CD14-positive monocyte (primary cell): ENCODE results near the gene POLRMT. TPM values are rescaled to one million over a fixed set of nuclear protein-coding genes. Genes with fewer than 3 reads are reported as not detected.
A peak's percentile ranks its signal among the peaks of the same experiment; 100 is the strongest.

Source experiments
- DNase-seq, 3 donors: peaks; one replicate each; pipeline ENCODE4 v3.0.0-alpha.2; 2011 to 2022
- H2AFZ ChIP-seq: 2 replicates; pipeline ENCODE4 v1.6.0; 2012; ENCODE audit warnings: mild to moderate bottlenecking, low read depth, low read length, inconsistent platforms; ENCODE audit not compliant: insufficient read depth, poor library complexity, severe bottlenecking
- H3K27ac ChIP-seq, 2 donors: 1 replicate in 1 of 2; 2 replicates in 1 of 2; pipeline ENCODE4 v1.5.1; 2012 to 2013; ENCODE audit warnings: low read length in 2 of 2, control low read depth in 1 of 2, inconsistent platforms in 1 of 2, low read depth in 1 of 2, mild to moderate bottlenecking in 1 of 2
- H3K27me3 ChIP-seq, 2 donors: one replicate each; pipeline versions ENCODE4 v1.6.0 to v1.6.1; 2011 to 2013; ENCODE audit warnings: low read length in 2 of 2; ENCODE audit not compliant: control insufficient read depth in 2 of 2, insufficient read depth in 2 of 2
- H3K36me3 ChIP-seq, 2 donors: replicated peaks in 1 of 2; 1 replicate in 1 of 2; 2 replicates in 1 of 2; pipeline versions ENCODE4 v1.5.1 to v1.6.1; 2012 to 2013; ENCODE audit warnings: low read length in 2 of 2, control low read depth in 1 of 2, inconsistent platforms in 1 of 2, mild to moderate bottlenecking in 1 of 2; ENCODE audit not compliant: insufficient read depth in 2 of 2, control insufficient read depth in 1 of 2
- H3K4me1 ChIP-seq, 2 donors: 1 replicate in 1 of 2; 2 replicates in 1 of 2; pipeline versions ENCODE4 v1.5.1 to v1.6.1; 2012 to 2013; ENCODE audit warnings: low read length in 2 of 2, control low read depth in 1 of 2, inconsistent platforms in 1 of 2, mild to moderate bottlenecking in 1 of 2, moderate library complexity in 1 of 2; ENCODE audit not compliant: insufficient read depth in 2 of 2, control insufficient read depth in 1 of 2
- H3K4me2 ChIP-seq: replicated peaks from 2 replicates; pipeline ENCODE3; 2012; ENCODE audit warnings: low read length, moderate library complexity, mild to moderate bottlenecking; ENCODE audit not compliant: poor library complexity, severe bottlenecking; ENCODE audit errors: extremely low read depth
- H3K4me3 ChIP-seq, 3 experiments: fragments of 200-600 bp in 1 of 3; sonication (generic) in 1 of 3; replicated peaks in 1 of 3; 1 replicate in 2 of 3; 2 replicates in 1 of 3; pipeline ENCODE4 v1.5.1; 2011 to 2013; ENCODE audit warnings: low read length in 3 of 3, mild to moderate bottlenecking in 3 of 3, control low read depth in 2 of 3, low read depth in 2 of 3, inconsistent platforms in 1 of 3, moderate library complexity in 1 of 3
- H3K79me2 ChIP-seq: 2 replicates; pipeline ENCODE4 v1.6.0; 2012; ENCODE audit warnings: mild to moderate bottlenecking, control low read depth, inconsistent platforms, low read length, moderate library complexity; ENCODE audit not compliant: insufficient read depth
- H3K9ac ChIP-seq: 2 replicates; pipeline ENCODE4 v1.6.0; 2017; ENCODE audit warnings: low read length, mild to moderate bottlenecking; ENCODE audit not compliant: insufficient read depth, poor library complexity, severe bottlenecking
- H3K9me3 ChIP-seq, 2 donors: replicated peaks in 1 of 2; 1 replicate in 1 of 2; 2 replicates in 1 of 2; pipeline versions ENCODE4 v1.5.1 to v1.6.1; 2012 to 2013; ENCODE audit warnings: low read length in 2 of 2, control low read depth in 1 of 2; ENCODE audit not compliant: control insufficient read depth in 1 of 2, insufficient read depth in 1 of 2
- H4K20me1 ChIP-seq: 2 replicates; pipeline ENCODE4 v1.6.0; 2012; ENCODE audit warnings: mild to moderate bottlenecking, low read length, control low read depth, moderate library complexity; ENCODE audit not compliant: insufficient read depth
- H3K27ac Mint-ChIP-seq, 7 donors: one replicate each; pipeline ENCODE4 v1.8.0; 2020; ENCODE audit warnings: mild to moderate bottlenecking in 7 of 7, mixed read lengths in 7 of 7, moderate library complexity in 6 of 7, inconsistent platforms in 2 of 7
- H3K27me3 Mint-ChIP-seq, 3 donors: one replicate each; pipeline ENCODE4 v1.8.0; 2021 to 2022; ENCODE audit warnings: low read depth in 3 of 3, mild to moderate bottlenecking in 3 of 3, mixed read lengths in 3 of 3, moderate library complexity in 3 of 3, inconsistent platforms in 1 of 3
- H3K36me3 Mint-ChIP-seq, 2 donors: one replicate each; pipeline ENCODE4 v1.8.0; 2020; ENCODE audit warnings: mixed read lengths in 2 of 2, inconsistent platforms in 1 of 2, mild to moderate bottlenecking in 1 of 2
- H3K4me1 Mint-ChIP-seq: one replicate; pipeline ENCODE4 v1.8.0; 2020; ENCODE audit warnings: mild to moderate bottlenecking, mixed read lengths
- H3K4me3 Mint-ChIP-seq, 2 donors: one replicate each; pipeline ENCODE4 v1.8.0; 2020; ENCODE audit warnings: mild to moderate bottlenecking in 2 of 2, mixed read lengths in 2 of 2, moderate library complexity in 1 of 2
- H3K9me3 Mint-ChIP-seq, 7 donors: one replicate each; pipeline ENCODE4 v1.8.0; 2020 to 2022; ENCODE audit warnings: mixed read lengths in 7 of 7, mild to moderate bottlenecking in 6 of 7, moderate library complexity in 6 of 7, inconsistent platforms in 2 of 7
- whole genome bisulfite sequencing: methylation state at CpG from one replicate; pipeline ENCODE4 v1.1.5; 2013; ENCODE audit warnings: missing lambda C conversion rate; ENCODE audit not compliant: insufficient coverage; 5-methylcytosine and 5-hydroxymethylcytosine counted together
- intact Hi-C, 2 donors: fragments of 100-400 bp; cut with micrococcal nuclease; formaldehyde crosslinking; loops; one replicate each; pipeline versions ENCODE4 v1.15.0 to v1.15.1; 2023
- polyA plus RNA-seq, 3 donors: library from polyadenylated mRNA; depleted of rRNA in 1 of 3; unstranded in 2 of 3; stranded (reverse) in 1 of 3; fragments of 300-500 nt in 2 of 3; fragments of >200 nt in 1 of 3; fragmentation: Illumina TruSeq in 2 of 3; gene quantifications; 1 replicate in 2 of 3; 2 replicates in 1 of 3; pipeline ENCODE4 v1.2.3, GENCODE V29; 2012 to 2021
- TF ChIP-seq, protein P1 (sequence below): fragments of 200-600 bp; IDR thresholded peaks from one replicate; pipeline ENCODE4 v1.8.0; 2022; ENCODE audit warnings: antibody characterized with exemption, mild to moderate bottlenecking

The POLRMT gene
- polyA plus RNA-seq, 3 donors, result 16.2 to 40.5 (median 17.6) TPM

DNA sequence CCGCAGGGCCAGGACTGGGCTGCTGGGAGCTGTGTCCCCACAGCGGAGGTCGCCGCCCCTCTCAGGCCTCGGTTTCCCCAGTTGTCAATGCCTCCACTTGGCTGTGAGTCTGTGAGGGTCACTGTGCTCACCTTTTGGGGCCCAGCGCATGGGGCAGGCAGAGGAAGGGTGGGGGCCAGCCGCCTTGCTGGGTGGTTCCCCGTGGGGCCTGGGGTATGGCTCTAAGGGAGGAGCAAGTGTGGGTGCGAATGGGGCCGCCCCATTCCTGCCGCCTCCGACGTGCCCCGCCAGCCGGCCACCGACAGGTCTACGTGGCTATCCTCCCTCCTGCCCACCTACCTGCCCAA, 5.5 kb upstream of the POLRMT start:
- intact Hi-C loops, result loop anchor here (5.0 to 10.0 kb wide), 3 partner anchors 67 to 134 kb away; partner anchors contain the start of genes BSG (in 1 of the 2), CDC34 (in 1 of the 2) and TPGS1 (in 1 of the 2)
- no peak overlapping the region for H3K9ac ChIP-seq
- WGBS, result 85% methylated on average over 7 of the region's 17 CpGs

DNA sequence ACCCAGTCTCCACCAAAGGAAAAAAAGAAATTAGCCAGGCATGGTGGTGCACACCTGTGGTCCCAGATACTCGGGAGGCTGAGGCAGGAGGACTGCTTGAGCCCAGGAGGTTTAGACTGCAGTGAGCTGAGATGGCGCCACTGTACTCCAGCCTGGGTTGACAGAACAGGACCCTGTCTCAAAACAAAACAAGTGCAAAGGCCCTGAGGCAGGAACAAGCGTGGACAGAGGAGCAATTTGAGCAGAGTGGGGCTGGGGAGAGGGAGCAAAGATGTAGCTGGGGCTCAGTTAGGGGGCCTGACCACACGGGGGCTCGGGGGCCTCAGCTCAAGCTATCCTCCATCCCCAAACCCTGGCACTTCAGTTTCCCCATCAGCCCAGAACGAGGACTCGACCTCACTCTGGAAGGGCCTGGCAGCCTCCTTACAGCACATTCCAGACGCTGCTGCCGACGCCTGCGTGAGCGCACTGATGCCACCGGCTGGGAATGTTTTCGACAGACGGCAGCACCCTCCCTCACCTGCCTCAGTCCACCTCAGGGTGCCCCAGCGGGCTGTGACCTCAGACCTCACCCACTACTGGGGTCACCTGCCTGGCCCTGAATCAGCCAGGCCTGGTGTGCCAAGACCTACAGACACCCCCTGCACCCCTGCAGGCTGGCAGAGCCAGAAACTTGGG, 1.8 kb upstream of the POLRMT start:
- H3K4me3 Mint-ChIP-seq, result no peak overlapping the region
- Histone ChIP-seq H4K20me1 (no peaks in the 10 kb centered on the region), H2AFZ (no peak overlapping the region), H3K9me3 (no peaks in the 10 kb centered on the region), H3K27me3 (peaks cover 0 to 15% of the 10 kb centered on the region in 2 donors), H3K79me2 (peaks cover 4% of the 10 kb centered on the region), H3K4me2 (no peak overlapping the region), H3K36me3 (peaks cover 0 to 10% of the 10 kb centered on the region in 2 donors), H3K4me1 (peaks cover 25 to 40% of the 10 kb centered on the region in 2 donors), H3K4me3 (no peak overlapping the region), H3K9ac (no peak overlapping the region), H3K27ac (no peak overlapping the region)
- WGBS, result 95% methylated on average over 13 of the region's 16 CpGs
- H3K4me1 Mint-ChIP-seq, result peaks cover 30% of the 10 kb centered on the region
- DNase-seq, result no peak
- H3K27me3 Mint-ChIP-seq, result peaks cover 19 to 33% (median 26%) of the 10 kb centered on the region in 3 donors
- TF ChIP-seq, protein P1, sequence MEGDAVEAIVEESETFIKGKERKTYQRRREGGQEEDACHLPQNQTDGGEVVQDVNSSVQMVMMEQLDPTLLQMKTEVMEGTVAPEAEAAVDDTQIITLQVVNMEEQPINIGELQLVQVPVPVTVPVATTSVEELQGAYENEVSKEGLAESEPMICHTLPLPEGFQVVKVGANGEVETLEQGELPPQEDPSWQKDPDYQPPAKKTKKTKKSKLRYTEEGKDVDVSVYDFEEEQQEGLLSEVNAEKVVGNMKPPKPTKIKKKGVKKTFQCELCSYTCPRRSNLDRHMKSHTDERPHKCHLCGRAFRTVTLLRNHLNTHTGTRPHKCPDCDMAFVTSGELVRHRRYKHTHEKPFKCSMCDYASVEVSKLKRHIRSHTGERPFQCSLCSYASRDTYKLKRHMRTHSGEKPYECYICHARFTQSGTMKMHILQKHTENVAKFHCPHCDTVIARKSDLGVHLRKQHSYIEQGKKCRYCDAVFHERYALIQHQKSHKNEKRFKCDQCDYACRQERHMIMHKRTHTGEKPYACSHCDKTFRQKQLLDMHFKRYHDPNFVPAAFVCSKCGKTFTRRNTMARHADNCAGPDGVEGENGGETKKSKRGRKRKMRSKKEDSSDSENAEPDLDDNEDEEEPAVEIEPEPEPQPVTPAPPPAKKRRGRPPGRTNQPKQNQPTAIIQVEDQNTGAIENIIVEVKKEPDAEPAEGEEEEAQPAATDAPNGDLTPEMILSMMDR, result no peak
- intact Hi-C loops, result loop anchor here (5.0 to 10.0 kb wide), 3 partner anchors 63 to 130 kb away; partner anchors contain the start of genes BSG (in 1 of the 2), CDC34 (in 1 of the 2) and TPGS1 (in 1 of the 2)
- H3K36me3 Mint-ChIP-seq, result peaks cover 6 to 24% of the 10 kb centered on the region in 2 donors
- H3K9me3 Mint-ChIP-seq, result peaks cover 0 to 7% (median 3%) of the 10 kb centered on the region in 7 donors
- H3K27ac Mint-ChIP-seq, result no peak overlapping the region

More for the DNA sequence above, 5.5 kb upstream of the POLRMT start:
- no peak for DNase-seq
- peaks cover 23 to 35% (median 27%) of the 10 kb centered on the region in 3 donors for H3K27me3 Mint-ChIP-seq
- H3K36me3 Mint-ChIP-seq, result peaks cover 0 to 3% of the 10 kb centered on the region in 2 donors
- H3K4me2 ChIP-seq, result peak overlapping the region; percentile 74
- no peaks in the 10 kb centered on the region for H3K36me3 ChIP-seq
- peaks cover 0 to 18% of the 10 kb centered on the region in 2 donors for H3K27me3 ChIP-seq
- peak overlapping the region in 1 of 3 experiments; percentile 66 for H3K4me3 ChIP-seq
- H3K9me3 Mint-ChIP-seq, result peaks cover 0 to 9% (median 4%) of the 10 kb centered on the region in 7 donors
- no peak overlapping the region for H3K27ac ChIP-seq
- peaks cover 11 to 23% of the 10 kb centered on the region in 2 donors for H3K4me1 ChIP-seq
- H3K9me3 ChIP-seq, result no peaks in the 10 kb centered on the region
- H3K79me2 ChIP-seq, result no peaks in the 10 kb centered on the region
- H3K4me3 Mint-ChIP-seq, result peak overlapping the region in 1 of 2 donors; percentile 92
- TF ChIP-seq, protein P1, result no peak
- H2AFZ ChIP-seq, result no peak overlapping the region
- peaks cover 11% of the 10 kb centered on the region for H3K4me1 Mint-ChIP-seq
- peak overlapping the region in 1 of 7 donors; percentile 40 for H3K27ac Mint-ChIP-seq
- no peaks in the 10 kb centered on the region for H4K20me1 ChIP-seq
